Coronary artery (tissue), 2 donors: Measurements from ENCODE around the gene SLC16A3.

Experiments used
- DNase-seq: peaks from one replicate; pipeline ENCODE4 v3.0.0-alpha.2; 2017; ENCODE audit warnings: low spot score
- H3K27ac ChIP-seq, 2 donors: fragments of 200-600 bp; sonication (generic); one replicate each; pipeline ENCODE4 v1.5.1; 2016 to 2019
- H3K4me3 ChIP-seq: fragments of 200-600 bp; sonication (generic); 2 replicates; pipeline ENCODE4 v1.5.1; 2016; ENCODE audit warnings: mild to moderate bottlenecking, moderate library complexity
- TF ChIP-seq, protein P1 (sequence below): fragments of 200-600 bp; sonication (generic); IDR thresholded peaks from one replicate; pipeline ENCODE4 v1.5.1; 2019; ENCODE audit warnings: antibody characterized with exemption

Gene SLC16A3

DNA sequence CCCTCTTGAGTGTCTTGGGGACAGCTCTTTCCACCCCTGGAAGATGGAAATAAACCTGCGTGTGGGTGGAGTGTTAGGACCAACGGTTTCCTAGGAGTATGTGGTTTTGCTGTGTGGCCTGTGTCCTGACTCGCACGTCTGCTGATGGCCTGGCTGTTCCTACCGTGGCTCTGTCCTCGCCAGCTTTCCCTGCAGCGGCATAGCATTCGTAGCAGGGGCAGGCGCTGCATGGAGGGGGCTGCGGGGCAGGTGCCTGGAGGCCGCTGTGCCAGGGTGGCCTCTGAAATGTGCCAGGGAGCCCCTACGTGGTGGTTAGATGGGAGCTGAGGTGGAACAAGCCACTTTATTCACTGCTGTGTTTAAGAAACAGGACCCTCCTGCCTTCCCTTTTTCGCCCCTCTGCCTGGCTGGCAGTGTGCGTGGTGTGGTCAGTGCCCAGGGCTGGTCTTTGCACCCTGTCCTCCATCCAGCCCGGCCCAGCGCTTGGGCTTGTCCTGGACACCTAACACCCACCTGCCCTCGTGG lies 10.6 kb downstream of the SLC16A3 start:
- TF ChIP-seq, protein P1, sequence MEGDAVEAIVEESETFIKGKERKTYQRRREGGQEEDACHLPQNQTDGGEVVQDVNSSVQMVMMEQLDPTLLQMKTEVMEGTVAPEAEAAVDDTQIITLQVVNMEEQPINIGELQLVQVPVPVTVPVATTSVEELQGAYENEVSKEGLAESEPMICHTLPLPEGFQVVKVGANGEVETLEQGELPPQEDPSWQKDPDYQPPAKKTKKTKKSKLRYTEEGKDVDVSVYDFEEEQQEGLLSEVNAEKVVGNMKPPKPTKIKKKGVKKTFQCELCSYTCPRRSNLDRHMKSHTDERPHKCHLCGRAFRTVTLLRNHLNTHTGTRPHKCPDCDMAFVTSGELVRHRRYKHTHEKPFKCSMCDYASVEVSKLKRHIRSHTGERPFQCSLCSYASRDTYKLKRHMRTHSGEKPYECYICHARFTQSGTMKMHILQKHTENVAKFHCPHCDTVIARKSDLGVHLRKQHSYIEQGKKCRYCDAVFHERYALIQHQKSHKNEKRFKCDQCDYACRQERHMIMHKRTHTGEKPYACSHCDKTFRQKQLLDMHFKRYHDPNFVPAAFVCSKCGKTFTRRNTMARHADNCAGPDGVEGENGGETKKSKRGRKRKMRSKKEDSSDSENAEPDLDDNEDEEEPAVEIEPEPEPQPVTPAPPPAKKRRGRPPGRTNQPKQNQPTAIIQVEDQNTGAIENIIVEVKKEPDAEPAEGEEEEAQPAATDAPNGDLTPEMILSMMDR, result no peak
- no peak for DNase-seq
- H3K27ac ChIP-seq, result peak overlapping the region in 1 of 2 donors; percentile 86
- H3K4me3 ChIP-seq, result no peak overlapping the region

DNA sequence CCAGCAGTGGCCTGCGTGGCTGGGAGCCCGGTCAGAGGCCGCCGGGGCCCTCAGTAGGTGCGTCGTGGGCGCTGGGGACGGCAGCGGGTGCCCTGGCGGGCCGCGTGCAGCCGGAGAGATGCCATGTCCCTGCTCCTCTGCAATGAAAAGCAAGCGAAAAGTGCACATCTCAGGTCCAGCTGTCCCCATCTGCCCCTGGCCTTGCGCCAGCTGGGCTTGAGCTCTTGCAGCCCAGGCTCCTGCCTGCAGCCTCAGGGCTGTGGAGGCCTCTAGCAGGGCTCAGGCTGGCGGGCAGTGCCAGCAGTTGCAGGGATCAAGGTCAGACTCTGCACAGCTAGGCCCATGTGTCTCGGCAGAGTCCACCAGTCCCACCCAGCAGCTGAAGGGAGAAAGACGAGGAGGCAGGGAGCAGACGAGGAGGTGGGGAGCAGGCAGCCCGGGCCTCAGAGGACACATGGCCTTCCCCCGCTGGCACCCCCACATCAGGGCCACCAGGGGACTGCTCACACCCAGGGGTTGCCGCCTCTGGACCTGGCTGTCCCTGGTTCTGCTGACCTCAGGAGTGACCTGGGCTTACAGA lies 11.2 kb downstream of the SLC16A3 start:
- peak; percentile 71 for DNase-seq
- TF ChIP-seq, protein P1, result no peak
- Histone ChIP-seq H3K27ac (peak overlapping the region; percentile 72 to 86), H3K4me3 (no peak overlapping the region)

DNA sequence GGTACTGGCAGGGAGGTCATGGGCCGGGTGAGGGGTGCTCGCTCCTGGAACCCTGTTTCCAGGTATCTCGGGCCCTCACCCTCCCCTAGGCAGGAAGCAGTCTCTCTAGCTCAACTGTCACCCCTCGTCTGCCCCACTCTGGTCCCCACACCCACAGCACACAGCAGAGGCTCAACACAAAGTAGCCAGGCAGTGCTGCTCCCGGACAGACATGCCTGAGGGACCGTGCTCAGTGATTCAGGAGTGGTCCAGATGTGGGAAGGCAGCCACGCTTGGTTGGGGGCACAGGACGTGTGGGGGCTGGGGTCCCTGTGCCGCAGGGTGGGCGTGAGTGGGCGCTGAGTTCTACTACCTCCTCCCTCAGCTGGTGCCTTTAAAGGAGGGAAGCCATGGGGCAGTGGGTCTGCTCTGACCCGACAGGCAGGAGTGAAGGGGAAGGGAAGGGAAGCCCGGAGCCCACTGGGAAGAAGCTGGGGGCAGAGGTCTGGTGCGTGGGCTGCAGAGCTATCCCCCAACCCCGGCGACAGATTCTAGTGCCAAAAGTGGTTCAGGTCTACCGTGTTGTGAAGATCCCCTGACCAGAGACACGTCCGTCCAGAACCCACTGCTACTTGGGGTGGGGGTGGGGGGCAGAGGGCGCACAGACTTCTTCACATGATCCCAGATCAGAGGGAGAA lies 11.8 kb downstream of the SLC16A3 start:
- TF ChIP-seq, protein P1, result no peak
- H3K27ac ChIP-seq, result peak overlapping the region; percentile 72 to 86
- peak; percentile 73 for DNase-seq
- peak overlapping the region; percentile 43 for H3K4me3 ChIP-seq

DNA sequence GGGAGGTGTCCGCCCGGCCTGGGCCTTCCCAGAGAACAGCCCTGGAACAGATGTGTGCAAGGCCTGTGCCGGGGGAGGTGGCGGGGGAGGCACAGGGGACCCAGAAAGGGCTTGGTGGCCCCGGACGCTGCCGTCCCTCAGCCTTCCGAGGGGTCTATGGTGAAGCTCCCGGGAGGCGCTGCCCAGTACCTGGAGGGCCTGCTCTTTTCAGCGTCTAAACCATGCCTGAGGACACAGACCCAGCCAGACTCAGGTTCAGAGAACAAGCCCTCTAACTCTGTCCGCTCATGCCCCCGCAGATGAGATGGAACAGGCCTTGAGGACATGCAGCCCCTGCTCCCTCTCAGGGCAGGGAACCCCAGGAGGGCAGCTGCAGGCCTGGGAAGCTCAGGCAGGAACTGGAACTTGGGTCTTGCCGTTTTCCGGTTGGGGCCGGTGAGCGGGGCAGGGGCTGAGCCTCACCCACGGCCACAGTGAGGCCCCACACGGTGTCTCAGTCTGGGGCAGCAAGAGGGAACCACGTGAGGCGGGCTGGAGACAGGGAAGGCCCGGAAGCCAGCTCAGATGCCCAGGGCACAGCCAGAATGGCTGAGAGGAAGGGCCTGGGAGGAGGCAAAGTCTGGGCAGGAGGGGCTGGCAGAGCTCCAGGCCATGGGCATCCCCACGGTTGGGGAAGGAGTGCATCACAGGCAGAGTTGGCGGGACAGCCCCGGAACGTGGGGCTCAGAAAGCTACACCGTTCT lies 12.5 kb downstream of the SLC16A3 start:
- peak overlapping the region; percentile 43 for H3K4me3 ChIP-seq

DNA sequence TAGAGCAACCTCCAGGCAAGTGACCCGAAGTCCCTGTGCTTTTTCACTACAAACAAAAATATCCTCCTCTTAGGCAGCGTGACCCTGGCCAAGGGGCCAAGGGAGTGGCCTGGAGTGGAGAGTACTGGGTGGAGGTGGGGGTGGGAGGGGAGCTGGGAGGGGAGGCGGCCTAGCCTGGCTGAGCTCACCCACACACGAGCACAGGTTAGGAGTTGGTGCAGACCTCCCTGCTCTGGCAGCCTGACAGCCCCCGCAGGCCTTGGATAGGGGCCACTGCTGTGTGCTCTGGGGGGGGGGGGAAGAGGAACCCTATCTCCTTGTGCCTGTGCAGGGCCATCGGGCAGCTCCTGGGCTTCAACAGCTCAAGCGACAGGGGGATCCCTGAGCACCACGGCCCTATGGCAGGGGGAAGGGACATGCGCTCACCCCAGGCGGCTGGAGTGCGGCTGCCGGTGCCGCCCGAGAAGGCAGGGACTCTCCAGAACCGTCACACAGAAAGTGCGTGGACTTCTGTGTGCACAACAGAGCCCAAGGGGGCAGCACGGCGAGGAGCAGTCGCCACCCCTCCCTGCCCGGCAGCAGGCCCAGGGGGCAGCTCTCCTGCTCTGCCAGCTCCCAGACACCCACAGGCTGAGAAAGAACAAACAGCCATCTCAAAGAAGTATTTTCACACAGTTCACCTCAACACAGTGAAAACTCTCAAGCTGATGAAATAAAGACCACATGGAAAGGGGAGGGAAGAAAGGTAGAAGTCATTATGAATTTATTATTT lies 13.3 kb downstream of the SLC16A3 start:
- Histone ChIP-seq H3K4me3 (peak overlapping the region; percentile 43), H3K27ac (peak overlapping the region; percentile 72 to 86)
- TF ChIP-seq, protein P1, result no peak
- DNase-seq, result peak; percentile 73

More for the DNA sequence above, 12.5 kb downstream of the SLC16A3 start:
- DNase-seq, result peak; percentile 86
- TF ChIP-seq, protein P1, result no peak
- H3K27ac ChIP-seq, result peak overlapping the region; percentile 72 to 86

DNA sequence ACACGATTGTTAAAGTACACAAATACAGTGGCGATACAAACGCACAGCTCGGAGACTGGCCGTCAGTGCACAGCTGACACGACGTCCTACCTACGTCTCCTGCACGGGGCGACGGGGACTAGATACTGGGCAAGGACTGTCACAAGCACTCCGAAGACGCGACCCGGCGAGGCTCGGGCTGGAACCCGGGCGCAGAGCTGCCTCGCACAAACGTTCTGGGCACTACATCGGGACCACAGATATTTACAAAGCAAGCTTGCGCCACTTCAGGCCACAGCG lies 13.8 kb downstream of the SLC16A3 start:
- Histone ChIP-seq H3K27ac (peak overlapping the region; percentile 72 to 86), H3K4me3 (peak overlapping the region; percentile 36)
- DNase-seq, result no peak
- TF ChIP-seq, protein P1, result no peak
